ENCODE results near the gene TASL.
"Not testable (repeated sequence)": the region's sequence is repeated elsewhere in the genome, so short reads cannot be mapped to it uniquely, and the experiment has no call there.

Gene TASL

GRCh38 chrX:30610026-30610425 is 32.5 kb upstream of the TASL start:
- no peaks in the 10 kb centered on the region for H3K4me1 ChIP-seq (ENCODE audit: insufficient read depth, low read length, poor library complexity, severe bottlenecking)
- H3K4me2 ChIP-seq (ENCODE audit: low read depth, low read length, poor library complexity, severe bottlenecking): no peak overlapping the region
- H3F3A ChIP-seq (ENCODE audit: low read depth): no peaks in the 10 kb centered on the region
- no peaks in the 10 kb centered on the region for H3K9me3 ChIP-seq (ENCODE audit: insufficient read depth, low read depth, low read length)
- H4K20me1 ChIP-seq (ENCODE audit: insufficient read depth, low read length, poor library complexity, severe bottlenecking): no peaks in the 10 kb centered on the region
- no peaks in the 10 kb centered on the region for H3K79me2 ChIP-seq (ENCODE audit: insufficient read depth, low read length)
- H3K4me3 ChIP-seq (ENCODE audit: low read length, poor library complexity, severe bottlenecking): no peak overlapping the region
- H3K27me3 ChIP-seq (ENCODE audit: insufficient read depth, low read length, poor library complexity, severe bottlenecking): no peaks in the 10 kb centered on the region
- no peak for TF ChIP-seq EZH2phosphoT487 (IDR thresholded peaks at IDR 0.05; ENCODE audit: borderline replicate concordance)
- TF ChIP-seq, protein P1, sequence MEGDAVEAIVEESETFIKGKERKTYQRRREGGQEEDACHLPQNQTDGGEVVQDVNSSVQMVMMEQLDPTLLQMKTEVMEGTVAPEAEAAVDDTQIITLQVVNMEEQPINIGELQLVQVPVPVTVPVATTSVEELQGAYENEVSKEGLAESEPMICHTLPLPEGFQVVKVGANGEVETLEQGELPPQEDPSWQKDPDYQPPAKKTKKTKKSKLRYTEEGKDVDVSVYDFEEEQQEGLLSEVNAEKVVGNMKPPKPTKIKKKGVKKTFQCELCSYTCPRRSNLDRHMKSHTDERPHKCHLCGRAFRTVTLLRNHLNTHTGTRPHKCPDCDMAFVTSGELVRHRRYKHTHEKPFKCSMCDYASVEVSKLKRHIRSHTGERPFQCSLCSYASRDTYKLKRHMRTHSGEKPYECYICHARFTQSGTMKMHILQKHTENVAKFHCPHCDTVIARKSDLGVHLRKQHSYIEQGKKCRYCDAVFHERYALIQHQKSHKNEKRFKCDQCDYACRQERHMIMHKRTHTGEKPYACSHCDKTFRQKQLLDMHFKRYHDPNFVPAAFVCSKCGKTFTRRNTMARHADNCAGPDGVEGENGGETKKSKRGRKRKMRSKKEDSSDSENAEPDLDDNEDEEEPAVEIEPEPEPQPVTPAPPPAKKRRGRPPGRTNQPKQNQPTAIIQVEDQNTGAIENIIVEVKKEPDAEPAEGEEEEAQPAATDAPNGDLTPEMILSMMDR (conservative IDR thresholded peaks at IDR 0.05; ENCODE audit: low read length): no peak
- no peaks in the 10 kb centered on the region for H3K36me3 ChIP-seq (ENCODE audit: insufficient read depth, low read length)
- H3K9ac ChIP-seq (ENCODE audit: low read depth, low read length, poor library complexity, severe bottlenecking): no peak overlapping the region
- H2AFZ ChIP-seq (ENCODE audit: low read length): no peak overlapping the region
- no peaks in the 10 kb centered on the region for H3K9me2 ChIP-seq (replicated peaks; ENCODE audit: low read depth, low read length)

DNA sequence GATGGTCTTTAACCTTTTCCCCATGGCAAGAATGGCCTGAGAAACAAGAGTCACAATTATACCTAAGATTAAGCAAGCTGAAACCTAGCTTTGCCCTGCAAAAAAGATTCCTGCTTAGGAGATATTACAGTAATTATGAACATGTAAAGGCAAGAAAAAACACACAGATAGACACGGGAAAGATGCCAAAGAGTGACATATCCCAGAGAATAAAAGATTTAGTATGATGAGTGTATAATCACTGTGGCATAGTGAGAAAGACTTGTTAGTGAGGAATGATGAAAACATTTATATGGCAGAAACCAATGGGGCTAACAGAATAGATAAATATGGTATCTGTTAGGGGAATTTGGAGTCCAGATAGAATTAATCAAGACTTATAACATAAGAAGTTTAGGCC is 29.6 kb upstream of the TASL start:
- no peak overlapping the region for H3K4me3 ChIP-seq (ENCODE audit: low read length, poor library complexity, severe bottlenecking)
- H3K9me3 ChIP-seq (ENCODE audit: insufficient read depth, low read depth, low read length): no peaks in the 10 kb centered on the region
- TF ChIP-seq EZH2phosphoT487 (IDR thresholded peaks at IDR 0.05; ENCODE audit: borderline replicate concordance): no peak
- TF ChIP-seq, protein P1 (conservative IDR thresholded peaks at IDR 0.05; ENCODE audit: low read length): no peak
- H4K20me1 ChIP-seq (ENCODE audit: insufficient read depth, low read length, poor library complexity, severe bottlenecking): no peaks in the 10 kb centered on the region
- no peaks in the 10 kb centered on the region for H3K27me3 ChIP-seq (ENCODE audit: insufficient read depth, low read length, poor library complexity, severe bottlenecking)
- H3K4me2 ChIP-seq (ENCODE audit: low read depth, low read length, poor library complexity, severe bottlenecking): no peak overlapping the region
- H3K4me1 ChIP-seq (ENCODE audit: insufficient read depth, low read length, poor library complexity, severe bottlenecking): no peaks in the 10 kb centered on the region
- H2AFZ ChIP-seq (ENCODE audit: low read length): no peak overlapping the region
- no peaks in the 10 kb centered on the region for H3K79me2 ChIP-seq (ENCODE audit: insufficient read depth, low read length)
- no peak overlapping the region for H3K9ac ChIP-seq (ENCODE audit: low read depth, low read length, poor library complexity, severe bottlenecking)
- no peaks in the 10 kb centered on the region for H3K36me3 ChIP-seq (ENCODE audit: insufficient read depth, low read length)
- H3F3A ChIP-seq (ENCODE audit: low read depth): no peaks in the 10 kb centered on the region
- H3K9me2 ChIP-seq (replicated peaks; ENCODE audit: low read depth, low read length): no peaks in the 10 kb centered on the region

DNA sequence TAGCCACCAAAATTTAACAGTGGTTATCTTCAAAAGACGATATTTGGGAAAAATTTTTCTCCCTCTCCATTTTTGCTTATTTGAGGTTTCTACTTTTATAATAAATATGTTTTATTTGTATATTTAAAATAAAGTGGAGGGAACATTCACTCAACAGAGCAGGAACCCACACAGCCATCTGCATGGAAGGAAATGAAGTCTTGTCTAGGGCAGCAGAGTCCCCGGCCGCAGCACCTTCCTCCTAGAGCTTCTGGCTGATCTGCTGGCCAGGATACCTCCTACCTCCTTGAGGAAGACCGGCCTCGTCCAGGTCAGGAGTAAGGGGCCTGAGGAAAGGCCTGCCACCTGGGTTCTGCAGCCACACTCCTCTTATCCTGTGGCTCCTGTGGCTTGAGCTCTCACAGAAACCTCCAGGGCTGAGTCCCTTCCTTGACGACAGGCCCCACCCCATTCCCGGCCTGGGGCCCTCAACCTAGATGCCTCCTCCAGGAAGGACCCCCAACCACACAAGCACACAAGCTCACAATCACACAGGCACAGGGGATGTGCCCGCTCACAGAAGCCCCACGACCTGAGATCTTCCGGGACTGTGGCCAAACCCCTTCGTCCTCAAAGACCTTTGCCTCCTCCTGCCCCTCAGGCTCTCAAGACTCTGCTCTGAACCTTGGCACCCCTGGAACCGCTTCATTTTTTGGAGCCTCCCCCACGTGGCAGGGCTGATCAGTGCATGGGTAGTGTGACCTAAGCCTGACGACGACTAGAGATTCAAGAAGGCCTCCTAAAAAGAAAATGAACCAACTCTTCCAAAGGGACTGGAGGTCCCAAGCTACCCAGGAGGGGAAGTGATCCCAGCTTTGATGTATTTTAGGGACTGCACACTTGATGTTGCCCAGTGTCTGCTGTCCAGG is 23.0 kb upstream of the TASL start:
- not testable (repeated sequence) for H3F3A ChIP-seq (ENCODE audit: low read depth); H3K36me3 ChIP-seq (ENCODE audit: insufficient read depth, low read length); H3K9me3 ChIP-seq (ENCODE audit: insufficient read depth, low read depth, low read length); H3K9me2 ChIP-seq (replicated peaks; ENCODE audit: low read depth, low read length); H4K20me1 ChIP-seq (ENCODE audit: insufficient read depth, low read length, poor library complexity, severe bottlenecking); H2AFZ ChIP-seq (ENCODE audit: low read length); H3K4me2 ChIP-seq (ENCODE audit: low read depth, low read length, poor library complexity, severe bottlenecking); H3K4me1 ChIP-seq (ENCODE audit: insufficient read depth, low read length, poor library complexity, severe bottlenecking); H3K27me3 ChIP-seq (ENCODE audit: insufficient read depth, low read length, poor library complexity, severe bottlenecking); H3K4me3 ChIP-seq (ENCODE audit: low read length, poor library complexity, severe bottlenecking); H3K9ac ChIP-seq (ENCODE audit: low read depth, low read length, poor library complexity, severe bottlenecking); H3K79me2 ChIP-seq (ENCODE audit: insufficient read depth, low read length)
